ENCODE measurements around the gene NUP210L. TPM values are rescaled to one million over a fixed set of nuclear protein-coding genes. Genes with fewer than 3 reads are reported as not detected.
A peak's percentile ranks its signal among the peaks of the same experiment; 100 is the strongest.

The NUP210L gene
- total RNA-seq, 1 donor from 2014 or later: 0.22 TPM

GRCh38 chr1:154171223-154171583 is 16.3 kb upstream of the NUP210L start:
- H3K9me3 Mint-ChIP-seq: no peaks in the 10 kb centered on the region
- peaks cover 89% of the 10 kb centered on the region for H3K36me3 Mint-ChIP-seq (ENCODE audit: low read depth)
- no peak for ATAC-seq (ENCODE audit: low read depth)
- TF ChIP-seq, protein P1, sequence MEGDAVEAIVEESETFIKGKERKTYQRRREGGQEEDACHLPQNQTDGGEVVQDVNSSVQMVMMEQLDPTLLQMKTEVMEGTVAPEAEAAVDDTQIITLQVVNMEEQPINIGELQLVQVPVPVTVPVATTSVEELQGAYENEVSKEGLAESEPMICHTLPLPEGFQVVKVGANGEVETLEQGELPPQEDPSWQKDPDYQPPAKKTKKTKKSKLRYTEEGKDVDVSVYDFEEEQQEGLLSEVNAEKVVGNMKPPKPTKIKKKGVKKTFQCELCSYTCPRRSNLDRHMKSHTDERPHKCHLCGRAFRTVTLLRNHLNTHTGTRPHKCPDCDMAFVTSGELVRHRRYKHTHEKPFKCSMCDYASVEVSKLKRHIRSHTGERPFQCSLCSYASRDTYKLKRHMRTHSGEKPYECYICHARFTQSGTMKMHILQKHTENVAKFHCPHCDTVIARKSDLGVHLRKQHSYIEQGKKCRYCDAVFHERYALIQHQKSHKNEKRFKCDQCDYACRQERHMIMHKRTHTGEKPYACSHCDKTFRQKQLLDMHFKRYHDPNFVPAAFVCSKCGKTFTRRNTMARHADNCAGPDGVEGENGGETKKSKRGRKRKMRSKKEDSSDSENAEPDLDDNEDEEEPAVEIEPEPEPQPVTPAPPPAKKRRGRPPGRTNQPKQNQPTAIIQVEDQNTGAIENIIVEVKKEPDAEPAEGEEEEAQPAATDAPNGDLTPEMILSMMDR (IDR thresholded peaks at IDR 0.05): no peak
- CTCF ChIA-PET: interaction anchor here (1.5 kb wide), 1 partner anchor 28 kb away, joined by 3 read pairs; no protein-coding TSS in a partner anchor
- H3K4me3 Mint-ChIP-seq: no peak overlapping the region
- H3K4me1 Mint-ChIP-seq: peaks cover 21% of the 10 kb centered on the region
- no peak overlapping the region for H3K27ac Mint-ChIP-seq
- intact Hi-C loops (cut with micrococcal nuclease): no loop called here
- no peak for DNase-seq
- POLR2A ChIA-PET: interaction anchor here (0.7 to 1.9 kb wide), 3 partner anchors 9 to 386 kb away, joined by 3 to 6 read pairs (median 3); no protein-coding TSS in a partner anchor
- H3K27me3 Mint-ChIP-seq: no peaks in the 10 kb centered on the region

GRCh38 chr1:154170547-154171222 is 15.8 kb upstream of the NUP210L start:
- no peak for DNase-seq
- POLR2A ChIA-PET: interaction anchor here (0.5 to 1.9 kb wide), 4 partner anchors 10 to 386 kb away, joined by 3 to 6 read pairs (median 3); no protein-coding TSS in a partner anchor
- Mint-ChIP-seq H3K9me3 (no peaks in the 10 kb centered on the region), H3K36me3 (ENCODE audit: low read depth) (peaks cover 89% of the 10 kb centered on the region), H3K4me3 (no peak overlapping the region), H3K27me3 (no peaks in the 10 kb centered on the region), H3K4me1 (peaks cover 16% of the 10 kb centered on the region), H3K27ac (peak overlapping the region; percentile 9)
- CTCF ChIA-PET: interaction anchor here (1.5 kb wide), 1 partner anchor 29 kb away, joined by 3 read pairs; no protein-coding TSS in a partner anchor
- TF ChIP-seq, protein P1 (IDR thresholded peaks at IDR 0.05): no peak
- intact Hi-C loops (cut with micrococcal nuclease): no loop called here
- peak; percentile 40 for ATAC-seq (ENCODE audit: low read depth)

- H3K9me3 Mint-ChIP-seq: no peaks in the 10 kb centered on the region
- CTCF ChIA-PET: no interaction called here
- intact Hi-C loops (cut with micrococcal nuclease): no loop called here
- H3K27me3 Mint-ChIP-seq: no peaks in the 10 kb centered on the region
- H3K4me1 Mint-ChIP-seq: peaks cover 10% of the 10 kb centered on the region
- DNase-seq (no peak), ATAC-seq (ENCODE audit: low read depth) (no peak)
- no peak overlapping the region for H3K27ac Mint-ChIP-seq
- peaks cover 96% of the 10 kb centered on the region for H3K36me3 Mint-ChIP-seq (ENCODE audit: low read depth)
- POLR2A ChIA-PET: interaction anchor here (0.9 to 1.9 kb wide), 3 partner anchors 11 to 250 kb away, joined by 3 to 9 read pairs (median 3); no protein-coding TSS in a partner anchor
- TF ChIP-seq, protein P1 (IDR thresholded peaks at IDR 0.05): no peak
- H3K4me3 Mint-ChIP-seq: no peak overlapping the region
These were observed 12.6 kb upstream of the NUP210L start for GRCh38 chr1:154167461-154167860.

DNA sequence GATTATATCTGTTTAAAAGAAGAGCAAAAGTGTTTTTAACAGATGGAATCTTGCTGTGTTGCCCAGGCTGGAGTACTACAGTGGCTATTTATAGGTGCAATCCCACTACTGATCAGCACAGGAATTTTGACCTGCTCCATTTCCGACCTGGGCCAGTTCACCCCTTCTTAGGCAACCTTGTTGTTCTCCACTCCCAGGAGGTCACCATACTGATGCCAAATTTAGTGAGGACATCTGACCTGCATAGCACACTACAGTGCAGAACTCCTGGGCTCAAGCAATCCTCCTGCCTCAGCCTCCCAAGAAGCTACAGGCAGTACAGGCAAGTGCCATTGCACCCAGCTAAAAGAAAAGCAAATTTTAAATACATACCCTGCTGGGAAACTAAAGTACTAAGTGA is 11.3 kb upstream of the NUP210L start:
- no peak for DNase-seq
- ChIA-PET POLR2A (interaction anchor here (0.6 kb wide), 1 partner anchor 9 kb away, joined by 4 read pairs; no protein-coding TSS in a partner anchor), CTCF (no interaction called here)
- intact Hi-C loops (cut with micrococcal nuclease): no loop called here
- Mint-ChIP-seq H3K9me3 (no peaks in the 10 kb centered on the region), H3K36me3 (ENCODE audit: low read depth) (peaks cover 95% of the 10 kb centered on the region), H3K4me3 (no peak overlapping the region), H3K27ac (no peak overlapping the region), H3K4me1 (peaks cover 8% of the 10 kb centered on the region), H3K27me3 (no peaks in the 10 kb centered on the region)
- TF ChIP-seq, protein P1 (IDR thresholded peaks at IDR 0.05): no peak
- no peak for ATAC-seq (ENCODE audit: low read depth)

- Mint-ChIP-seq H3K4me3 (no peak overlapping the region), H3K27me3 (no peaks in the 10 kb centered on the region), H3K27ac (peak overlapping the region; percentile 16), H3K4me1 (peaks cover 27% of the 10 kb centered on the region), H3K36me3 (ENCODE audit: low read depth) (peaks cover 90% of the 10 kb centered on the region), H3K9me3 (peaks cover 2% of the 10 kb centered on the region)
- CTCF ChIA-PET: interaction anchor here (0.9 kb wide), 1 partner anchor 40 kb away, joined by 3 read pairs; no protein-coding TSS in a partner anchor
- TF ChIP-seq, protein P1 (IDR thresholded peaks at IDR 0.05): no peak
- ATAC-seq (ENCODE audit: low read depth) (no peak), DNase-seq (no peak)
- POLR2A ChIA-PET: interaction anchor here (0.6 to 2.4 kb wide), 3 partner anchors 10 to 265 kb away, joined by 3 to 8 read pairs (median 8); partner anchors contain the start of gene RPS27
- intact Hi-C loops (cut with micrococcal nuclease): no loop called here
These were observed 4.7 kb upstream of the NUP210L start for GRCh38 chr1:154159554-154159953.

Measured in activated B cell treated with CpG ODN at 0.5 μM for 24 hours (primary cell).